ENCODE measurements around the gene MTHFD2L. TPM values are rescaled to one million over a fixed set of nuclear protein-coding genes. Genes with fewer than 3 reads are reported as not detected.

Gene MTHFD2L
- total RNA-seq, 4 donors from 2014 or later = 11.8 to 17.1 (median 14.9) TPM

DNA sequence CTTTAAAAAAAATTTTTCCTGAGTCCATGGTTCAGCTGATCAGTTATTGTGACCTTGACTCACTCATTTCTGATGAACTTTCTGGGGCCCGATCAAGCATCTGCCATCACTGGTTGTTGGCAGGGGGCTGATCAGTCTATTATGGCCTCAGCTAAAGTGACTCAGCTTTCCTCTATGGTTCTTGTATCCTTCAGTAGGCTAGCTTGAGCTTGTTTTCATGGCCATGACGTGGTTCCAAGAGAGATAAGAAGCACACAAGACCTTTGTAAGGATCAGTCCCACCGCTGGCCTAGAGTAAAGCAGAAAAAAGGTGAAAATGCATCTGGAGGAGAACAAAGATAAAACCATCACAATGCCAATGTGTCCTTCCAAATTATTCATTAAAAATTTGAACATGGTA lies 120.6 kb downstream of the MTHFD2L start:
- TF ChIP-seq, protein P1, sequence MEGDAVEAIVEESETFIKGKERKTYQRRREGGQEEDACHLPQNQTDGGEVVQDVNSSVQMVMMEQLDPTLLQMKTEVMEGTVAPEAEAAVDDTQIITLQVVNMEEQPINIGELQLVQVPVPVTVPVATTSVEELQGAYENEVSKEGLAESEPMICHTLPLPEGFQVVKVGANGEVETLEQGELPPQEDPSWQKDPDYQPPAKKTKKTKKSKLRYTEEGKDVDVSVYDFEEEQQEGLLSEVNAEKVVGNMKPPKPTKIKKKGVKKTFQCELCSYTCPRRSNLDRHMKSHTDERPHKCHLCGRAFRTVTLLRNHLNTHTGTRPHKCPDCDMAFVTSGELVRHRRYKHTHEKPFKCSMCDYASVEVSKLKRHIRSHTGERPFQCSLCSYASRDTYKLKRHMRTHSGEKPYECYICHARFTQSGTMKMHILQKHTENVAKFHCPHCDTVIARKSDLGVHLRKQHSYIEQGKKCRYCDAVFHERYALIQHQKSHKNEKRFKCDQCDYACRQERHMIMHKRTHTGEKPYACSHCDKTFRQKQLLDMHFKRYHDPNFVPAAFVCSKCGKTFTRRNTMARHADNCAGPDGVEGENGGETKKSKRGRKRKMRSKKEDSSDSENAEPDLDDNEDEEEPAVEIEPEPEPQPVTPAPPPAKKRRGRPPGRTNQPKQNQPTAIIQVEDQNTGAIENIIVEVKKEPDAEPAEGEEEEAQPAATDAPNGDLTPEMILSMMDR (IDR thresholded peaks at IDR 0.05) = no peak
- no peak for TF ChIP-seq POLR2A (IDR thresholded peaks at IDR 0.05)
- Histone ChIP-seq H3K4me3 (no peak overlapping the region), H3K27me3 (no peaks in the 10 kb centered on the region), H3K36me3 (no peaks in the 10 kb centered on the region), H3K4me1 (no peaks in the 10 kb centered on the region), H3K27ac (no peak overlapping the region), H3K9me3 (no peaks in the 10 kb centered on the region)
- DNase-seq = no peak

DNA sequence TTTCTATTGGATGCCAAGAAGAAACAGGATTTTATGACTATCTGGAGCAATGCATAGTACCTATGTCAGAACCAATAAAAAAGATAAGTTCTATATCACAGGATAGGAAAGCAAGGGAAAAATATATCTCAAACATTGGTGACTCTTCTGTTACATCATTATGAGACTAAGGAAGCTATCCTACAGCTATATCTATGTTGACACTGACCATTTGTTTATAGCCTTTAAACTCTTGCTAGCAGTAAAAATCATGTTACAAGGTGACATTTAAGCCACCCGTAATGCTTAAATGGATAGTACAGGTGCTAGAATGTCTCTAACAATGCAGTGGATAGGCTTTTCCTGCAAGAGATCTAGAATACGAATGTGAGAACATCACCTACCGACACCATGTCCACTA lies 121.8 kb downstream of the MTHFD2L start:
- Histone ChIP-seq H3K4me1 (no peaks in the 10 kb centered on the region), H3K9me3 (no peaks in the 10 kb centered on the region), H3K27ac (no peak overlapping the region), H3K4me3 (no peak overlapping the region), H3K36me3 (no peaks in the 10 kb centered on the region), H3K27me3 (no peaks in the 10 kb centered on the region)
- TF ChIP-seq, protein P1 (IDR thresholded peaks at IDR 0.05) = no peak
- TF ChIP-seq POLR2A (IDR thresholded peaks at IDR 0.05) = no peak
- DNase-seq = no peak

GRCh38 chr4:74282926-74283325 lies 125.0 kb downstream of the MTHFD2L start:
- no peaks in the 10 kb centered on the region for H3K9me3 ChIP-seq
- H3K27me3 ChIP-seq = no peaks in the 10 kb centered on the region
- DNase-seq = no peak
- H3K27ac ChIP-seq = no peak overlapping the region
- H3K4me3 ChIP-seq = no peak overlapping the region
- TF ChIP-seq, protein P1 (IDR thresholded peaks at IDR 0.05) = no peak
- TF ChIP-seq POLR2A (IDR thresholded peaks at IDR 0.05) = no peak
- H3K4me1 ChIP-seq = no peaks in the 10 kb centered on the region
- H3K36me3 ChIP-seq = no peaks in the 10 kb centered on the region

DNA sequence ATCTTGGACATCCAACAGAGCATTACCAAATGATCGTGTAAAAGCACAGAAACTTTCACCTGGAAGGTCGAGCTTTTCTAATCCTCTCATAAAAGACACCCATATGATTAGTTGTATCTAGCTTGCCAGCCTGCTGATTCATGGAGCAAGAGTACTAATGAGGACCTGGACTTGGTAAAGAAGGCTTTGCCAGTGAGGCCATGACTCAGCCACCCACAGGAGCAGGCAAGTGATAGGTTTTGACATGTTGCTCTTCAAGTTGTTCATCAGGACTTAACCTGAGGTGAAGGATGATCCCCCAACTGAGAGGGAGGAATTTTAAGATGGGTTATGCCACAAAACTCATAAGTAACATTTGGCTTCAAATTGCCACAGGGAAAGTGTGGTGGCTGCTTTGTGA lies 125.7 kb downstream of the MTHFD2L start:
- Histone ChIP-seq H3K36me3 (no peaks in the 10 kb centered on the region), H3K4me3 (no peak overlapping the region), H3K4me1 (no peaks in the 10 kb centered on the region), H3K27ac (no peak overlapping the region), H3K27me3 (no peaks in the 10 kb centered on the region), H3K9me3 (no peaks in the 10 kb centered on the region)
- DNase-seq = no peak
- TF ChIP-seq POLR2A (IDR thresholded peaks at IDR 0.05) = no peak
- TF ChIP-seq, protein P1 (IDR thresholded peaks at IDR 0.05) = no peak

- no peaks in the 10 kb centered on the region for H3K9me3 ChIP-seq
- no peaks in the 10 kb centered on the region for H3K27me3 ChIP-seq
- no peak for DNase-seq
- no peak for TF ChIP-seq POLR2A (IDR thresholded peaks at IDR 0.05)
- TF ChIP-seq, protein P1 (IDR thresholded peaks at IDR 0.05) = no peak
- no peaks in the 10 kb centered on the region for H3K4me1 ChIP-seq
- H3K4me3 ChIP-seq = no peak overlapping the region
- no peaks in the 10 kb centered on the region for H3K36me3 ChIP-seq
- H3K27ac ChIP-seq = no peak overlapping the region
Measured at GRCh38 chr4:74284053-74284452, 126.1 kb downstream of the MTHFD2L start.

GRCh38 chr4:74287164-74287563 lies 129.2 kb downstream of the MTHFD2L start:
- no peaks in the 10 kb centered on the region for H3K4me1 ChIP-seq
- no peak overlapping the region for H3K27ac ChIP-seq
- TF ChIP-seq, protein P1 (IDR thresholded peaks at IDR 0.05) = no peak
- TF ChIP-seq POLR2A (IDR thresholded peaks at IDR 0.05) = no peak

More at GRCh38 chr4:74287164-74287563, 129.2 kb downstream of the MTHFD2L start:
- Histone ChIP-seq H3K4me3 (no peak overlapping the region), H3K36me3 (no peaks in the 10 kb centered on the region), H3K27me3 (no peaks in the 10 kb centered on the region), H3K9me3 (no peaks in the 10 kb centered on the region)
- no peak for DNase-seq
